ENCODE data around the gene FCHSD1. TPM values are rescaled to one million over a fixed set of nuclear protein-coding genes. Genes with fewer than 3 reads are reported as not detected.

Gene FCHSD1
- 31.1 TPM for polyA plus RNA-seq (2013, experiment 1 of 2; ENCODE audit: insufficient read length)
- 30.4 TPM for polyA plus RNA-seq (2013, experiment 2 of 2; ENCODE audit: insufficient read length)

- peak; percentile 78 for DNase-seq
Observed at GRCh38 chr5:141650851-141651727, at the start of gene FCHSD1. FCHSD1 (minus strand) TSS chr5:141651418; CDS start chr5:141651368, 50 bp downstream.

GRCh38 chr5:141697586-141697985 is 46.4 kb upstream of the FCHSD1 start:
- DNase-seq = no peak

GRCh38 chr5:141696431-141696830 is 45.2 kb upstream of the FCHSD1 start:
- no peak for DNase-seq

- DNase-seq = peak; percentile 40
Observed at GRCh38 chr5:141695627-141696215, 44.5 kb upstream of the FCHSD1 start.

GRCh38 chr5:141694479-141694878 is 43.3 kb upstream of the FCHSD1 start:
- DNase-seq = no peak

- peak; percentile 43 for DNase-seq
Observed at GRCh38 chr5:141692919-141693725, 41.9 kb upstream of the FCHSD1 start.

- no peak for DNase-seq
Observed at GRCh38 chr5:141692533-141692888, 41.3 kb upstream of the FCHSD1 start.

GRCh38 chr5:141691867-141692532 is 40.8 kb upstream of the FCHSD1 start:
- DNase-seq = peak; percentile 74

GRCh38 chr5:141691286-141691866 is 40.2 kb upstream of the FCHSD1 start:
- DNase-seq = no peak

- DNase-seq = peak; percentile 31
Observed at GRCh38 chr5:141686648-141687416, 35.6 kb upstream of the FCHSD1 start.

- DNase-seq = no peak
Observed at GRCh38 chr5:141685591-141685990, 34.4 kb upstream of the FCHSD1 start.

- DNase-seq = no peak
Observed at GRCh38 chr5:141683596-141684141, 32.5 kb upstream of the FCHSD1 start.

- peak; percentile 83 for DNase-seq
Observed at GRCh38 chr5:141681695-141682641, 30.8 kb upstream of the FCHSD1 start, which contains the start of gene ARAP3. ARAP3 (minus strand) TSS chr5:141682230; CDS start chr5:141680486, 1,744 bp downstream.

- no peak for DNase-seq
Observed at GRCh38 chr5:141681295-141681694, 30.1 kb upstream of the FCHSD1 start.

- no peak for DNase-seq
Observed at GRCh38 chr5:141680751-141681201, 29.6 kb upstream of the FCHSD1 start.

GRCh38 chr5:141680178-141680577 is 29.0 kb upstream of the FCHSD1 start:
- no peak for DNase-seq

GRCh38 chr5:141677415-141677814 is 26.2 kb upstream of the FCHSD1 start:
- DNase-seq = no peak

- DNase-seq = no peak
Observed at GRCh38 chr5:141675672-141676071, 24.5 kb upstream of the FCHSD1 start.

GRCh38 chr5:141674747-141675146 is 23.5 kb upstream of the FCHSD1 start:
- no peak for DNase-seq

All from fibroblast of skin of scalp (primary cell).